GM23338 (cell line): ENCODE measurements around the gene PSD4. TPM values are rescaled to one million over a fixed set of nuclear protein-coding genes. Genes with fewer than 3 reads are reported as not detected.

ENCODE experiments used
- ATAC-seq: fragments of 200-7000 bp; cut with Tn5 transposase; 3 replicates; pipeline ENCODE4 v1.9.1; 2020
- DNase-seq: peaks from one replicate; pipeline ENCODE4 v3.0.0-alpha.2; 2015; ENCODE audit warnings: low spot score
- H2AFZ ChIP-seq: fragments of 200-600 bp; sonication (generic); 2 replicates; pipeline ENCODE4 v1.8.0; 2016; ENCODE audit warnings: antibody characterized with exemption, mild to moderate bottlenecking, moderate library complexity
- H3F3A ChIP-seq: fragments of 200-600 bp; sonication (generic); replicated peaks from 2 replicates; pipeline ENCODE4 v1.8.0; 2017; ENCODE audit warnings: antibody characterized with exemption, mixed run types, low read depth
- H3K27ac ChIP-seq: fragments of 200-600 bp; sonication (generic); 2 replicates; pipeline ENCODE4 v1.6.1; 2016; ENCODE audit warnings: low read depth
- H3K27me3 ChIP-seq: fragments of 200-600 bp; sonication (generic); 2 replicates; pipeline ENCODE4 v1.8.0; 2016; ENCODE audit warnings: mild to moderate bottlenecking, mixed run types, moderate library complexity; ENCODE audit not compliant: insufficient read depth
- H3K36me3 ChIP-seq: fragments of 200-600 bp; sonication (generic); 2 replicates; pipeline ENCODE4 v1.8.0; 2016; ENCODE audit warnings: mild to moderate bottlenecking; ENCODE audit not compliant: insufficient read depth
- H3K4me1 ChIP-seq: fragments of 200-600 bp; sonication (generic); 2 replicates; pipeline ENCODE4 v1.8.0; 2016; ENCODE audit warnings: mild to moderate bottlenecking, moderate library complexity; ENCODE audit not compliant: insufficient read depth
- H3K4me2 ChIP-seq: fragments of 200-600 bp; sonication (generic); 2 replicates; pipeline ENCODE4 v1.7.1; 2017; ENCODE audit warnings: mixed run types
- H3K4me3 ChIP-seq: fragments of 200-600 bp; sonication (generic); 2 replicates; pipeline ENCODE4 v1.6.1; 2016; ENCODE audit warnings: mixed run types
- H3K79me2 ChIP-seq: fragments of 200-600 bp; sonication (generic); replicated peaks from 2 replicates; pipeline ENCODE4 v1.8.0; 2017; ENCODE audit warnings: mild to moderate bottlenecking; ENCODE audit not compliant: insufficient read depth
- H3K9me2 ChIP-seq: fragments of 200-600 bp; sonication (generic); 2 replicates; pipeline ENCODE4 v1.8.0; 2017; ENCODE audit not compliant: insufficient read depth
- H4K20me1 ChIP-seq: fragments of 200-600 bp; sonication (generic); replicated peaks from 2 replicates; pipeline ENCODE4 v1.8.0; 2017; ENCODE audit warnings: mild to moderate bottlenecking; ENCODE audit not compliant: insufficient read depth
- H3K27ac Mint-ChIP-seq: 2 replicates; pipeline ENCODE4 v1.8.0; 2020; ENCODE audit warnings: inconsistent platforms, mild to moderate bottlenecking, moderate library complexity, mixed read lengths
- H3K27me3 Mint-ChIP-seq: 3 replicates; pipeline ENCODE4 v1.8.0; 2022; ENCODE audit warnings: low read depth, mild to moderate bottlenecking, moderate library complexity, mixed read lengths, inconsistent platforms; ENCODE audit not compliant: insufficient read depth, poor library complexity
- H3K36me3 Mint-ChIP-seq: 3 replicates; pipeline ENCODE4 v1.8.0; 2021; ENCODE audit warnings: low read depth, mild to moderate bottlenecking, inconsistent platforms, moderate library complexity, mixed read lengths
- H3K4me1 Mint-ChIP-seq: 3 replicates; pipeline ENCODE4 v1.8.0; 2020; ENCODE audit warnings: mild to moderate bottlenecking, inconsistent platforms, mixed read lengths
- H3K4me3 Mint-ChIP-seq: 3 replicates; pipeline ENCODE4 v1.8.0; 2021; ENCODE audit warnings: moderate library complexity, mild to moderate bottlenecking, inconsistent platforms, mixed read lengths
- H3K9me3 Mint-ChIP-seq: 3 replicates; pipeline ENCODE4 v1.8.0; 2020; ENCODE audit warnings: moderate library complexity, mild to moderate bottlenecking, inconsistent platforms, mixed read lengths
- EZH2 ChIP-seq: fragments of 200-600 bp; sonication (generic); IDR thresholded peaks from one replicate; pipeline ENCODE4 v1.8.0; 2017; ENCODE audit warnings: antibody characterized with exemption, mild to moderate bottlenecking, low read depth; ENCODE audit not compliant: unreplicated experiment
- EZH2phosphoT487 ChIP-seq: fragments of 200-600 bp; sonication (generic); IDR thresholded peaks from one replicate; pipeline ENCODE4 v1.8.1; 2018; ENCODE audit warnings: antibody characterized with exemption; ENCODE audit not compliant: unreplicated experiment
- NANOG ChIP-seq: IDR thresholded peaks from 2 replicates; pipeline ENCODE4 v1.6.1; 2016; ENCODE audit warnings: antibody characterized with exemption, borderline replicate concordance
- POLR2AphosphoS5 ChIP-seq: IDR thresholded peaks from 2 replicates; pipeline ENCODE4 v1.6.1; 2016; ENCODE audit warnings: antibody characterized with exemption, low read depth
- ZNF331 ChIP-seq: fragments of 250-450 bp; sonication (Bioruptor Pico); IDR thresholded peaks from 2 replicates; pipeline ENCODE4 v1.5.0; 2020; ENCODE audit warnings: low read depth, mild to moderate bottlenecking, moderate library complexity
- polyA plus RNA-seq: library from polyadenylated mRNA; unstranded; fragments of >200 nt; fragmentation: Nextera tagmentation; extraction: Ambion mirVana; gene quantifications from 2 replicates; pipeline ENCODE4 v1.2.1, GENCODE V29; 2016
- total RNA-seq: library from RNA; depleted of rRNA; stranded (reverse); fragments of >200 nt; shearing (Covaris generic); gene quantifications from 2 replicates; pipeline ENCODE4 v1.2.3, GENCODE V29; 2014
- TF ChIP-seq, protein P1 (sequence below): IDR thresholded peaks from 2 replicates; pipeline ENCODE4 v1.6.1; 2016; ENCODE audit warnings: antibody characterized with exemption
- TF ChIP-seq, protein P2 (sequence below): IDR thresholded peaks from one replicate; pipeline ENCODE4 v1.6.1; 2018; ENCODE audit warnings: antibody characterized with exemption; ENCODE audit not compliant: unreplicated experiment

Gene PSD4
- total and polyA plus RNA-seq, 2 experiments from 2014 or later, result 0.06 to 0.66 TPM

- no peak for DNase-seq
- Histone ChIP-seq H3F3A (no peaks in the 10 kb centered on the region), H4K20me1 (no peaks in the 10 kb centered on the region), H3K4me2 (no peak overlapping the region), H3K4me3 (no peak overlapping the region), H3K36me3 (no peaks in the 10 kb centered on the region), H3K4me1 (peaks cover 8% of the 10 kb centered on the region; the same call in 1 of the 2 replicates), H3K27ac (no peak overlapping the region), H2AFZ (no peak overlapping the region), H3K27me3 (no peaks in the 10 kb centered on the region), H3K9me2 (no peaks in the 10 kb centered on the region), H3K79me2 (no peaks in the 10 kb centered on the region)
- TF ChIP-seq POLR2AphosphoS5, result no peak
- H3K9me3 Mint-ChIP-seq, result no peaks in the 10 kb centered on the region
- H3K36me3 Mint-ChIP-seq, result no peaks in the 10 kb centered on the region
- H3K4me1 Mint-ChIP-seq, result peaks cover 10% of the 10 kb centered on the region; the same call in 2 of the 3 replicates
- H3K27ac Mint-ChIP-seq, result no peak overlapping the region
- ATAC-seq, result no peak
- H3K4me3 Mint-ChIP-seq, result no peak overlapping the region
- H3K27me3 Mint-ChIP-seq, result peaks cover 2% of the 10 kb centered on the region
Measured at GRCh38 chr2:113229795-113230194, 56.0 kb downstream of the PSD4 start.

DNA sequence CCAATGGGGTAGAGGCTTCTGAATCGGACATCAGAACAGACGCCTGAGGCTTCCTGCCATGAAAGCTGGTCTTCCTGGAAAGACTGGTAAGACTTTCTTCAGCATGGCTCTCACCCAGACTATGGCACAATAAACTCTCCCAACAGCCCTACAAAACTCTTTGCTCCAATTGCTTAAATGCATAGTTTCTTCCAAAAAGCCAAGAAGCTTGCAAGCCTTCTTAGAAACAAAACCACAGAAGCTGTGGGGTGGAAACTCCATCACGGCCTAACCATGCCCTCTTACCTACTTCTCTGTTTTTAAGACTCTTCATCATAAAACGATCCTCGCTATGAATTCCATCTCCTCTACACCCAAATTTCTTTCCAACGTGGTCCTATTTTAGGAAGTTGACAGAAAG, 56.8 kb downstream of the PSD4 start:
- Histone ChIP-seq H2AFZ (no peak overlapping the region), H3K4me3 (no peak overlapping the region), H3K36me3 (no peaks in the 10 kb centered on the region), H3K9me2 (no peaks in the 10 kb centered on the region), H3K27ac (no peak overlapping the region), H3K79me2 (no peaks in the 10 kb centered on the region), H3F3A (no peaks in the 10 kb centered on the region), H4K20me1 (no peaks in the 10 kb centered on the region), H3K27me3 (no peaks in the 10 kb centered on the region), H3K4me1 (peaks cover 2% of the 10 kb centered on the region; the same call in 1 of the 2 replicates), H3K4me2 (no peak overlapping the region)
- no peak for TF ChIP-seq POLR2AphosphoS5
- no peak for TF ChIP-seq EZH2phosphoT487
- Mint-ChIP-seq H3K36me3 (no peaks in the 10 kb centered on the region), H3K4me3 (no peak overlapping the region), H3K4me1 (peaks cover 8% of the 10 kb centered on the region; the same call in 2 of the 3 replicates), H3K27ac (no peak overlapping the region), H3K9me3 (no peaks in the 10 kb centered on the region), H3K27me3 (peaks cover 2% of the 10 kb centered on the region)
- ATAC-seq, result no peak
- no peak for DNase-seq

- no peak overlapping the region for H2AFZ ChIP-seq
- no peaks in the 10 kb centered on the region; the same call in 1 of the 2 replicates for H3K4me1 ChIP-seq
- no peak for ATAC-seq
- H3K9me2 ChIP-seq, result no peaks in the 10 kb centered on the region
- H3K36me3 ChIP-seq, result no peaks in the 10 kb centered on the region
- H3K4me3 ChIP-seq, result no peak overlapping the region
- TF ChIP-seq, protein P1, sequence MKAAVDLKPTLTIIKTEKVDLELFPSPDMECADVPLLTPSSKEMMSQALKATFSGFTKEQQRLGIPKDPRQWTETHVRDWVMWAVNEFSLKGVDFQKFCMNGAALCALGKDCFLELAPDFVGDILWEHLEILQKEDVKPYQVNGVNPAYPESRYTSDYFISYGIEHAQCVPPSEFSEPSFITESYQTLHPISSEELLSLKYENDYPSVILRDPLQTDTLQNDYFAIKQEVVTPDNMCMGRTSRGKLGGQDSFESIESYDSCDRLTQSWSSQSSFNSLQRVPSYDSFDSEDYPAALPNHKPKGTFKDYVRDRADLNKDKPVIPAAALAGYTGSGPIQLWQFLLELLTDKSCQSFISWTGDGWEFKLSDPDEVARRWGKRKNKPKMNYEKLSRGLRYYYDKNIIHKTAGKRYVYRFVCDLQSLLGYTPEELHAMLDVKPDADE, result no peak
- TF ChIP-seq, protein P2, sequence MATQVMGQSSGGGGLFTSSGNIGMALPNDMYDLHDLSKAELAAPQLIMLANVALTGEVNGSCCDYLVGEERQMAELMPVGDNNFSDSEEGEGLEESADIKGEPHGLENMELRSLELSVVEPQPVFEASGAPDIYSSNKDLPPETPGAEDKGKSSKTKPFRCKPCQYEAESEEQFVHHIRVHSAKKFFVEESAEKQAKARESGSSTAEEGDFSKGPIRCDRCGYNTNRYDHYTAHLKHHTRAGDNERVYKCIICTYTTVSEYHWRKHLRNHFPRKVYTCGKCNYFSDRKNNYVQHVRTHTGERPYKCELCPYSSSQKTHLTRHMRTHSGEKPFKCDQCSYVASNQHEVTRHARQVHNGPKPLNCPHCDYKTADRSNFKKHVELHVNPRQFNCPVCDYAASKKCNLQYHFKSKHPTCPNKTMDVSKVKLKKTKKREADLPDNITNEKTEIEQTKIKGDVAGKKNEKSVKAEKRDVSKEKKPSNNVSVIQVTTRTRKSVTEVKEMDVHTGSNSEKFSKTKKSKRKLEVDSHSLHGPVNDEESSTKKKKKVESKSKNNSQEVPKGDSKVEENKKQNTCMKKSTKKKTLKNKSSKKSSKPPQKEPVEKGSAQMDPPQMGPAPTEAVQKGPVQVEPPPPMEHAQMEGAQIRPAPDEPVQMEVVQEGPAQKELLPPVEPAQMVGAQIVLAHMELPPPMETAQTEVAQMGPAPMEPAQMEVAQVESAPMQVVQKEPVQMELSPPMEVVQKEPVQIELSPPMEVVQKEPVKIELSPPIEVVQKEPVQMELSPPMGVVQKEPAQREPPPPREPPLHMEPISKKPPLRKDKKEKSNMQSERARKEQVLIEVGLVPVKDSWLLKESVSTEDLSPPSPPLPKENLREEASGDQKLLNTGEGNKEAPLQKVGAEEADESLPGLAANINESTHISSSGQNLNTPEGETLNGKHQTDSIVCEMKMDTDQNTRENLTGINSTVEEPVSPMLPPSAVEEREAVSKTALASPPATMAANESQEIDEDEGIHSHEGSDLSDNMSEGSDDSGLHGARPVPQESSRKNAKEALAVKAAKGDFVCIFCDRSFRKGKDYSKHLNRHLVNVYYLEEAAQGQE, result no peak
- TF ChIP-seq NANOG (no peak), EZH2phosphoT487 (no peak), ZNF331 (CRISPR knock-in tag) (no peak), EZH2 (no peak)
- Mint-ChIP-seq H3K4me3 (no peak overlapping the region), H3K27ac (no peak overlapping the region), H3K27me3 (peaks cover 2% of the 10 kb centered on the region), H3K36me3 (no peaks in the 10 kb centered on the region), H3K4me1 (peaks cover 4% of the 10 kb centered on the region; the same call in 2 of the 3 replicates), H3K9me3 (no peaks in the 10 kb centered on the region)
- DNase-seq, result no peak
- H3K27me3 ChIP-seq, result no peaks in the 10 kb centered on the region
- no peaks in the 10 kb centered on the region for H3F3A ChIP-seq
- H3K79me2 ChIP-seq, result no peaks in the 10 kb centered on the region
- H4K20me1 ChIP-seq, result no peaks in the 10 kb centered on the region
- H3K27ac ChIP-seq, result no peak overlapping the region
- no peak overlapping the region for H3K4me2 ChIP-seq
Measured at GRCh38 chr2:113231064-113231463, 57.3 kb downstream of the PSD4 start.
